HG03175 (cell line): ENCODE measurements around the gene RAB43.
"Not testable (repeated sequence)": the region's sequence is repeated elsewhere in the genome, so short reads cannot be mapped to it uniquely, and the experiment has no call there.

Experiments used
- ATAC-seq: cut with Tn5 transposase; IDR thresholded peaks from one replicate; pipeline ENCODE4 v1.9.1; 2021; ENCODE audit warnings: mild to moderate bottlenecking, moderate library complexity; ENCODE audit not compliant: unreplicated experiment

The RAB43 gene

GRCh38 chr3:129121792-129122411 is at the start of gene RAB43:
Gene RAB43, minus strand, starts transcription at chr3:129121804. Its CDS starts 315 bp downstream, at chr3:129121489.
- ATAC-seq: peak; percentile 45

- no peak for ATAC-seq
Measured at GRCh38 chr3:129166579-129167332, 45.2 kb upstream of the RAB43 start.

- ATAC-seq: not testable (repeated sequence)
Measured at GRCh38 chr3:129165594-129165993, 44.0 kb upstream of the RAB43 start.

GRCh38 chr3:129164500-129164899 is 42.9 kb upstream of the RAB43 start:
- ATAC-seq: no peak

GRCh38 chr3:129162729-129163579 is 41.4 kb upstream of the RAB43 start:
- ATAC-seq: no peak

- no peak for ATAC-seq
Measured at GRCh38 chr3:129161860-129162271, 40.3 kb upstream of the RAB43 start.

- ATAC-seq: peak; percentile 83
Measured at GRCh38 chr3:129160891-129161859, 39.6 kb upstream of the RAB43 start, which contains the start of gene ISY1. Gene ISY1, minus strand, starts transcription at chr3:129161063. Its CDS starts 88 bp downstream, at chr3:129160975.

- no peak for ATAC-seq
Measured at GRCh38 chr3:129144786-129145185, 23.2 kb upstream of the RAB43 start.

- not testable (repeated sequence) for ATAC-seq
Measured at GRCh38 chr3:129141011-129141410, 19.4 kb upstream of the RAB43 start.

- no peak for ATAC-seq
Measured at GRCh38 chr3:129139911-129140310, 18.3 kb upstream of the RAB43 start.

GRCh38 chr3:129136275-129136674 is 14.7 kb upstream of the RAB43 start:
- ATAC-seq: not testable (repeated sequence)

GRCh38 chr3:129132097-129132866 is 10.7 kb upstream of the RAB43 start:
- ATAC-seq: no peak

GRCh38 chr3:129131465-129132088 is 10.0 kb upstream of the RAB43 start:
- ATAC-seq: no peak

GRCh38 chr3:129130291-129130813 is 8.7 kb upstream of the RAB43 start:
- no peak for ATAC-seq

GRCh38 chr3:129128357-129129155 is 7.0 kb upstream of the RAB43 start:
- ATAC-seq: no peak

GRCh38 chr3:129126726-129127280 is 5.2 kb upstream of the RAB43 start:
- no peak for ATAC-seq

- no peak for ATAC-seq
Measured at GRCh38 chr3:129123314-129124060, 1.9 kb upstream of the RAB43 start.
